HG03280 (cell line): ENCODE measurements around the gene DDR2.

ENCODE experiments used
- ATAC-seq: cut with Tn5 transposase; IDR thresholded peaks from one replicate; pipeline ENCODE4 v1.9.1; 2021; ENCODE audit warnings: mild to moderate bottlenecking, moderate library complexity; ENCODE audit not compliant: unreplicated experiment

Gene DDR2

GRCh38 chr1:162629077-162629627 is 3.1 kb upstream of the DDR2 start:
- ATAC-seq, result no peak

GRCh38 chr1:162629651-162630050 is 2.6 kb upstream of the DDR2 start:
- ATAC-seq, result no peak

- ATAC-seq, result no peak
Observed at GRCh38 chr1:162631546-162632191, 595 bp upstream of the DDR2 start.

- ATAC-seq, result no peak
Observed at GRCh38 chr1:162632698-162633080, 425 bp downstream of the DDR2 start.

GRCh38 chr1:162633081-162633762 is 958 bp downstream of the DDR2 start:
- ATAC-seq, result no peak

GRCh38 chr1:162635418-162635817 is 3.2 kb downstream of the DDR2 start:
- ATAC-seq, result no peak

- no peak for ATAC-seq
Observed at GRCh38 chr1:162639718-162640117, 7.5 kb downstream of the DDR2 start.

GRCh38 chr1:162641114-162641513 is 8.8 kb downstream of the DDR2 start:
- ATAC-seq, result no peak

GRCh38 chr1:162644986-162645314 is 12.7 kb downstream of the DDR2 start:
- ATAC-seq, result no peak

- ATAC-seq, result no peak
Observed at GRCh38 chr1:162645666-162646065, 13.4 kb downstream of the DDR2 start.

GRCh38 chr1:162649583-162649982 is 17.3 kb downstream of the DDR2 start:
- no peak for ATAC-seq

- ATAC-seq, result no peak
Observed at GRCh38 chr1:162654915-162655620, 22.8 kb downstream of the DDR2 start.

GRCh38 chr1:162656266-162656665 is 24.0 kb downstream of the DDR2 start:
- ATAC-seq, result no peak

GRCh38 chr1:162660574-162660973 is 28.3 kb downstream of the DDR2 start:
- ATAC-seq, result no peak

GRCh38 chr1:162661336-162661735 is 29.1 kb downstream of the DDR2 start:
- no peak for ATAC-seq

GRCh38 chr1:162662013-162662412 is 29.7 kb downstream of the DDR2 start:
- ATAC-seq, result no peak

GRCh38 chr1:162663086-162663485 is 30.8 kb downstream of the DDR2 start:
- no peak for ATAC-seq

GRCh38 chr1:162663589-162664106 is 31.4 kb downstream of the DDR2 start:
- no peak for ATAC-seq

GRCh38 chr1:162666006-162666645 is 33.9 kb downstream of the DDR2 start:
- ATAC-seq, result no peak

GRCh38 chr1:162667381-162668080 is 35.3 kb downstream of the DDR2 start:
- ATAC-seq, result no peak
